ENCODE measurements around the gene FAM221A.
"Not testable (repeated sequence)": the region's sequence is repeated elsewhere in the genome, so short reads cannot be mapped to it uniquely, and the experiment has no call there.

The FAM221A gene

DNA sequence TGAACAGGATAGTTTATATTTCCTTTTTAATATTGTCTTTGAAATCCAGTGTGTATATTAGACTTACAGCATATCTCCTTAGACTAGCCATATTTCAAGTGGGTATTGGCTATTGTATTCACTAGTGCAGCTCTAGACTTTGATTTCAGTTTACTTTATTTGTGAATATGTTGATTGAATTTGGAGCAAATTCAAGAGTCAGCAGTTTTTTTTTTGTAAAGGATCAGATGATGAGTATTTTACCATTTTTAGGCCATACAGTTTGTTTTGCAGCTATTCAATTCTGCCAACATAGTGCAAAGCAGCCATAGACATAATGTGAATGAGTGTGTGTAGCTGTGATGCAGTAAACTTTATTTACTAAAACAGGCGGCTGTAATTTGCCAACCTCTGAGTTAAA lies 34.6 kb downstream of the FAM221A start:
- DNase-seq (ENCODE audit: low read depth) = no peak
- no peak for TF ChIP-seq CTCF (IDR thresholded peaks at IDR 0.05; ENCODE audit: insufficient read depth, low read depth, low read length, missing control alignments)
- no peak overlapping the region for H3K4me3 ChIP-seq (ENCODE audit: low read length)

GRCh38 chr7:23715099-23715498 lies 35.1 kb downstream of the FAM221A start:
- no peak for TF ChIP-seq CTCF (IDR thresholded peaks at IDR 0.05; ENCODE audit: insufficient read depth, low read depth, low read length, missing control alignments)
- no peak overlapping the region for H3K4me3 ChIP-seq (ENCODE audit: low read length)
- no peak for DNase-seq (ENCODE audit: low read depth)

GRCh38 chr7:23717788-23718187 lies 37.8 kb downstream of the FAM221A start:
- H3K4me3 ChIP-seq (ENCODE audit: low read length) = no peak overlapping the region
- DNase-seq (ENCODE audit: low read depth) = no peak
- TF ChIP-seq CTCF (IDR thresholded peaks at IDR 0.05; ENCODE audit: insufficient read depth, low read depth, low read length, missing control alignments) = no peak

DNA sequence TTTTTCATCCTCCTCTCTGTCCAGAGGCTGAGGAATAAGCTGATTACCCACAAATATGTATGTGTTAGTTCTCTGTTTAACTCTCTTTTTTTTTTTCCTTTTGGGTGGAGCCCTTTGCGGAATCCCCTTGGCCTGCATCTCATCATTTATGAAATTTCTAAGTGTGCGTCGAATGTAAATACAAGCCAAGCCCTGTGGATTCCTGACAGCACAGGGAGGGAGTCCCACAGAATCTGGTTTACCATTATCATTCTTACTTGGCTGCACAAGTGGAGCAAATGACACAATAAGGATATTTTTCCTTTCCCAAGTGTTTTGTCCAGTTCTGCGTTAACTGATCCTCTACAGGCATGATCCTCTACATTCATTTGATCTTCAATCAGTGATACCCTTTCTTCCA lies 41.5 kb downstream of the FAM221A start:
- DNase-seq (ENCODE audit: low read depth) = no peak

DNA sequence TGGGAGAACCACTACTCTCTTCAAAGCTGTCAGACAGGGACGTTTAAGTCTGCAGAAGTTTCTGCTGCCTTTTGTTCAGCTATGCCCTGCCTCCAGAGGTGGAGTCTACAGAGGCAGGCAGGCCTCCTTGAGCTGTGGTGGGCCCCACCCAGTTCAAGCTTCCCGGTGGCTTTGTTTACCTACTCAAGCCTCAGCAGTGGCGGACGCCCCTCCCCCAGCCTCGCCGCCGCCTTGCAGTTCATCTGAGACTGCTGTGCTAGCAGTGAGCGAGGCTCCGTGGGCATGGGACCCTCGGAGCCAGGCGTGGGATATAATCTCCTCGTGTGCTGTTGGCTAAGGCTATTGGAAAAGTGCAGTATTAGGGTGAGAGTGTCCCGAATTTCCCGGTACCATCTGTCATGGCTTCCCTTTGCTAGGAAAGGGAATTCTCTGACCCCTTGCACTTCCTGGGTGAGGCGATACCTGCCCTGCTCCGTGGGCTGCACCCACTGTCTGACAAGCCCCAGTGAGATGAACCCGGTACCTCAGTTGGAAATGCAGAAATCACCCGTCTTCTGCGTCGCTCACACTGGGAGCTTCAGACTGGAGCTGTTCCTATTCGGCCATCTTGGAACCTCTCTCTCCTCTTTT lies 42.7 kb downstream of the FAM221A start:
- not testable (repeated sequence) for DNase-seq (ENCODE audit: low read depth); H3K4me3 ChIP-seq (ENCODE audit: low read length)

More for the DNA sequence above, 41.5 kb downstream of the FAM221A start:
- no peak for TF ChIP-seq CTCF (IDR thresholded peaks at IDR 0.05; ENCODE audit: insufficient read depth, low read depth, low read length, missing control alignments)
- H3K4me3 ChIP-seq (ENCODE audit: low read length) = no peak overlapping the region

GRCh38 chr7:23724113-23724512 lies 44.1 kb downstream of the FAM221A start:
- DNase-seq (ENCODE audit: low read depth); H3K4me3 ChIP-seq (ENCODE audit: low read length): not testable (repeated sequence)

DNA sequence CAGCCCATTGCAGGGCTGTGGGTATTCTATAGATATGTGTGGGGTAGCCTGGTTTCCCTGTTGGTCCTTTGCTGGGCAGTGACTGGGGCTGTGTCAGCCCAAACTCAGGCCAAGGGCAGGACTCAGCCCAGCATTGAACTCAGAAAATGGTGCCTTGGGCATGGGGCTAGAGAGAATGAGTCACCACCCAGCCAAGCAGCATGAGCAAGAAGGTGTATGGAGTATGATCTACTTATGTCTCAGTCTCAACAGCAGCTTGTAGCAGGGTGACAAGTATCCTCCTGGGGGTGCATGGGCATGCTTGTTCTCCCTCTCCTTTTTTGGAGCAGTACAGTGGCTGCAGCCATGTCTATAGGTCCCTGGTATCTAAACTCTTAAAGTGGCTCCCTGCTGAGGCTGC lies 62.1 kb downstream of the FAM221A start:
- peak; percentile 63 for DNase-seq (ENCODE audit: low read depth)
- no peak overlapping the region for H3K4me3 ChIP-seq (ENCODE audit: low read length)
- no peak for TF ChIP-seq CTCF (IDR thresholded peaks at IDR 0.05; ENCODE audit: insufficient read depth, low read depth, low read length, missing control alignments)

GRCh38 chr7:23743226-23743625 lies 63.2 kb downstream of the FAM221A start:
- TF ChIP-seq CTCF (IDR thresholded peaks at IDR 0.05; ENCODE audit: insufficient read depth, low read depth, low read length, missing control alignments) = no peak
- no peak overlapping the region for H3K4me3 ChIP-seq (ENCODE audit: low read length)
- DNase-seq (ENCODE audit: low read depth) = no peak

All from epithelial cell of esophagus (primary cell).